ENCODE measurements around the gene NFIC.

Gene NFIC

DNA sequence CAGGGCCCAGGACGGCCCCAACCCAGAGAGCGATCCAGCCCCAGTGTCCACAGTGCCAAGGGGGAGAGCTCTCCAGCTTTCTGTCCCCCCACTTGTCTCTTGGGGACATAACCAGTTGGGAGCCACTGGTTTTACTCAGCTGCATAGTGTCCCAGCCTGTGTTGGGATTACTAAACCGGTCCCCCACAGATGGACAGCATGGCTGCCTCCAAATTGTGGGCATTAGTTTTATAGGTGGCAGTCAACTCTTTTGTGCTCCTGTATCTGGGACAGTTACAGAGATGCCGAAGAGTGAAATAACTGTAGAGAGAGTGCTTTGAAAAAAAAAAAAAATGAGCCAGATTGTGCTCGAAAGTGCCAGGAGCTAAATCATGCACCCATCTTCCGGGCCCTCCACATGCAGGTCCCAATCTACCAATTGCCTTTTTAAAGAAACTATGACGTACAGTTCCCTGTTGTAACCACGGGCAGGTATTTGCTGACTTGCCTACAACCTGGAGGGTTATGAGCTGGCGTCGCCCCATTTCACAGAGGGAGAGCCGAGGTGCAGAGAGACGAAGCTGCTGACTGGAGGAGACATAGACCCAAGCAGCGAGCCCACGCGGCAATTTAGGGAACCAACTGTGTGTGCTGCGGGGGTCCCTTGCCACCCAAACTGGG is 2.4 kb upstream of the NFIC start:
- DNase-seq (ENCODE audit: low read depth): no peak
- TF ChIP-seq, protein P1, sequence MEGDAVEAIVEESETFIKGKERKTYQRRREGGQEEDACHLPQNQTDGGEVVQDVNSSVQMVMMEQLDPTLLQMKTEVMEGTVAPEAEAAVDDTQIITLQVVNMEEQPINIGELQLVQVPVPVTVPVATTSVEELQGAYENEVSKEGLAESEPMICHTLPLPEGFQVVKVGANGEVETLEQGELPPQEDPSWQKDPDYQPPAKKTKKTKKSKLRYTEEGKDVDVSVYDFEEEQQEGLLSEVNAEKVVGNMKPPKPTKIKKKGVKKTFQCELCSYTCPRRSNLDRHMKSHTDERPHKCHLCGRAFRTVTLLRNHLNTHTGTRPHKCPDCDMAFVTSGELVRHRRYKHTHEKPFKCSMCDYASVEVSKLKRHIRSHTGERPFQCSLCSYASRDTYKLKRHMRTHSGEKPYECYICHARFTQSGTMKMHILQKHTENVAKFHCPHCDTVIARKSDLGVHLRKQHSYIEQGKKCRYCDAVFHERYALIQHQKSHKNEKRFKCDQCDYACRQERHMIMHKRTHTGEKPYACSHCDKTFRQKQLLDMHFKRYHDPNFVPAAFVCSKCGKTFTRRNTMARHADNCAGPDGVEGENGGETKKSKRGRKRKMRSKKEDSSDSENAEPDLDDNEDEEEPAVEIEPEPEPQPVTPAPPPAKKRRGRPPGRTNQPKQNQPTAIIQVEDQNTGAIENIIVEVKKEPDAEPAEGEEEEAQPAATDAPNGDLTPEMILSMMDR (IDR thresholded peaks at IDR 0.05; ENCODE audit: low read depth, low read length, missing control alignments): no peak
- H3K4me3 ChIP-seq (ENCODE audit: low read depth, low read length): no peak overlapping the region
- in situ Hi-C loops (cut with HindIII; ENCODE audit: low sequenced_read_pairs): no loop called here

DNA sequence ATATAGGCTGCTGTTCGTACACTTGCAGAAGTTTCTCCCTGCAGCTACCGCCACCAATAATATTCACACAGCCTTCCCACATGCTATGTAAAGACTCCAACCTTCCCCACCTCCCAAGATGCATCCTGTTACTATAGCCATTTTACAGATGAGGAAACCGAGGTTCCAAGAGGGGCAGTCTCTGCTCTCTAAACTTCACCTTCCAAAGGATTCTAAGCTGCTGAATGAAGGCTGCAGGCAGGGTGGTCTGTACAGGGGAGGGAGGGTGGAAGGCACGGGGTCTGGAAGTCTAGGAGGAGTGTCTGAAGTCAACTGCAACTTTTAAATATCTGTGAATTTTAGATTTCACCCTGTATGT is 1.9 kb upstream of the NFIC start:
- in situ Hi-C loops (cut with HindIII; ENCODE audit: low sequenced_read_pairs): no loop called here
- H3K4me3 ChIP-seq (ENCODE audit: low read depth, low read length): no peak overlapping the region
- TF ChIP-seq, protein P1 (IDR thresholded peaks at IDR 0.05; ENCODE audit: low read depth, low read length, missing control alignments): no peak
- DNase-seq (ENCODE audit: low read depth): no peak

DNA sequence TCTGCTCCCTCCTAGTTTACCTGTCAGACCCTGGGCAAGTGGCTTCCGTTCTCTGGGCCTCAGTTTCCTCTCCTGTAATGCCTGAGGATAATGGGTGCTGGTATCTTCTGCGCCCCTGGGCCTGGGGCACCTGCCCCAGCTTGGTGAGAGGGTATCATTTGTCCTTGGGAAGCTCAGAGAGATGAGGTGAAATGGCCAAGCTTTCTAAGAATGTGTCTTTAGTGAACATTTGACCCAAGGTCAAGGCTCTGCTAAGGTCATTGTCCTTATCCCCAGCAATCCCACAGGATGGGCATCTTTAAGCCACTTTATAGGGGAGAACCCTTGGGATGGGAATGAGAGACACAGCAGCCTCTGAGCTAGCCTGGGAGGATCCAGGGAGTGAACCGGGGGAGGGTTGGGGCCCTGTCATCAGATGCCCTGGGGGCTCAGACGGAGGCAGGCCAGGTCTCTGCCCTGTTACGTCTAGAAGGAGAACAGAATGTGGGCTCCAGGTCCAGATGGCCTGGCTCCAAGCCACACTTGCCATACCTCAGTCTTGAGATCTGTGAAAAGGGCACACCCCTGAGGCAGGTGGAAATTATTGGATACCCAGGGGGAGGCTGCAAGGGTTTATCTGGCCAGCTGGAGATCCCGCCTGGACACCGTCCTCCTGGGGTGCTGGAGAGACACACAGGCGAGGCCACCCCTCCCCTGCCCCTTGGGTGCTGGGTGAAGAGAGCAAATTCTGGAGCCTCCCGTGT is 1.1 kb upstream of the NFIC start:
- TF ChIP-seq, protein P1 (IDR thresholded peaks at IDR 0.05; ENCODE audit: low read depth, low read length, missing control alignments): no peak
- in situ Hi-C loops (cut with HindIII; ENCODE audit: low sequenced_read_pairs): no loop called here
- peak overlapping the region; percentile 80 for H3K4me3 ChIP-seq (ENCODE audit: low read depth, low read length)
- no peak for DNase-seq (ENCODE audit: low read depth)

DNA sequence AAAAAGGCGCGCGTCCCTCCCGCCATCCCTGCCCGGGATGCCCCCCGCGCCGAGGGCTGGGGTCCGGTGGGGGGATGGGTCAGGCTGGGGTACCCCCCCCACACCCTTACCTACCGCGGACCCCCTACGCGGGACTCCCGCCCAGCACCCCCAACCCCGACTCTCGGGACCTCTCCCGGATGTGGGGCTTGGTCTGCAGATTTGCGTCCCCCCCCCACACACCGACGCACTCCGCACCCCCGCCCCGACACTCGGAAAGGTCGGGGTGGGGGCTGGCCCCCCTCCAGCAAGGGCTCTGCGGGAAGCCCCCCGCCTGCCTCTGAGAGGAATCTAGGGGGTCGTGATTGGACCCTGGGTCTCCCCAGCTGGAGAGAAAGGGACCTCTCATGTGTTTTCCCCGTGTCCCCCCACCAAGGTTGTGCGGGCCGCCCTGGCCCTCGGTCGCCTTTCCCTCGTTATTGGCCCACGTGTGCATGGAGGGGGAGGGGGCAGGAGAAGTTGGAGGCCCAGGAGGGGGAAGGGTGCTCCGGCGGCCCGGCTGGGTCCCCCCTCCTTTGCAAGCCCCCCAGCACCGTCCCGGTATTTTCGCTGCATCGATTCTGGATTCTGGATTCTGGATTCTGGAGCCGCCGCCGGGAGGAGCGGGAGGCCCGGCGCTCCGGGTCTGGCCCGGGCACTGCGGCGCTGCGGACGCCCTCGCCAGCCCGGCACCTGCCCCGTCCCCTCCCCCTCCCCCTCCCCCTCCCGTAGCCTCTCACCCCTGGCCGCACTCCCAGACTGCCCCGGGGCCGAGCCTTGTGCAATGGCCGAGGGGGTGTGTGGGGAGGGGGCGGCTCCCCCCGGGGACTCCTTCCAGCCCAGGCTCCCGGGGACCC is 607 bp downstream of the NFIC start:
- in situ Hi-C loops (cut with HindIII; ENCODE audit: low sequenced_read_pairs): no loop called here
- peak overlapping the region; percentile 80 for H3K4me3 ChIP-seq (ENCODE audit: low read depth, low read length)
- DNase-seq (ENCODE audit: low read depth): no peak
- TF ChIP-seq, protein P1 (IDR thresholded peaks at IDR 0.05; ENCODE audit: low read depth, low read length, missing control alignments): no peak

DNA sequence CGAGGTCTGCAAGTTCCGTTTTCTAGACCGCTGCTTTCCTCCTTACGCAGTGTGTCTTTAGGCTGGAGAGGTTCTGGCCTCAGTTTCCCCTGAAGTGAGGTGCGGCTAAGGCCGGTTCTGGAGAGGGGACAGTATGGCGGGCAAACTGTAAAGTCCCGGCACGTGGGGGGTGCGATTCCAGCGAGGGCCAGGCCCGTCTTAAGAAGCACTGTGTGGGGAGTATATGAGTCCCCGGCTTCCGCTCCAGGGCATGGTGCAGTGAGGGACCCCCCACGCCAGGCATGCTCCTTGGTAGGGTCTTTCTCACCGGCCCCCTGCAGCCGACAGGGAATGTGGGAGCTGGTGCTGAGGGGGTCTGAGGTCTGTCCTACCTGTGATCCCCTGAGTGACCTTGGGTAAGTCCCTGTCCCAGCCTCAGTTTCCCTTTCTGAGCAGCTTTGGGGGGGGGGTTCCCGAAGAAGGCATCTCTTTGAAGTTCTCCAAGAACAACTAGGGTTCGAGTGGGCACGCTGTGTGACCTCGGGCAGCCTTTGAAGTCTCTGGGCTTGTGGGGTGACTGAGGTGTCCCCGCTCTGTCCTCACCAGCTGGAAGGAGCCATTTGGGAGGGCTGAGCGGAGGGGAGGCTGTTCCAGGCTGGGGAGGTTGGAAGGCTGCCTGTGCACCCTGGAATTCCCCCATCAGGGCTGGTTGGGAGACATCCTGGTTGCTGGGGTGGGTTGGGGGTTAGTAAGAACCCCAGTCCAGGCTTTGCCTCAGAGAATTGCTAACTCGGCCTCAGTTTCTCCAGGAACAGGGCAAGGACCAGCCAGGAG is 1.5 kb downstream of the NFIC start:
- peak overlapping the region; percentile 80 for H3K4me3 ChIP-seq (ENCODE audit: low read depth, low read length)
- in situ Hi-C loops (cut with HindIII; ENCODE audit: low sequenced_read_pairs): no loop called here
- TF ChIP-seq, protein P1 (IDR thresholded peaks at IDR 0.05; ENCODE audit: low read depth, low read length, missing control alignments): no peak
- DNase-seq (ENCODE audit: low read depth): no peak

DNA sequence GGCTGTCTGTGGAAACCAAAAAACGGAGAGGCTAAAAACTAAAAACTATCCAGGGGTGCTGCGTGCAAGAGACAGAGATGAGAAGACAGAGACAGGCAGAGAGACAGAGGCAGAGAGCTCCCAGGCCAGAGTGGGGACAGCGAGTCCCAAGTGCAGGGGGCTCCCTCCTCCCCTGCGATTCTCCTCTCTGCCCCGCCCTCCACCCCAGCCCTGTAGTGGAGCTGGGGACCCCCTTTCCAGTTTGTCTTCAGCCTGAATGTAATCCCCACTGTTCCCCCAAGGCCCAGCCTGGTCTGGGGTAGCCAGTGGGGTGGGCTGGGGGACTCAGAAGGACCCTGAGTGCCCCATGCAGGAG is 2.0 kb downstream of the NFIC start:
- TF ChIP-seq, protein P1 (IDR thresholded peaks at IDR 0.05; ENCODE audit: low read depth, low read length, missing control alignments): no peak
- in situ Hi-C loops (cut with HindIII; ENCODE audit: low sequenced_read_pairs): no loop called here
- no peak for DNase-seq (ENCODE audit: low read depth)
- H3K4me3 ChIP-seq (ENCODE audit: low read depth, low read length): peak overlapping the region; percentile 80

Measured in astrocyte of the cerebellum (primary cell).